Activated naive CD4-positive, alpha-beta T cell treated with anti-CD3 and anti-CD28 coated beads, Interleukin-2, amount 50 U/mL, for 16 hours (primary cell): ENCODE data around the gene C2CD5.
"Not testable (repeated sequence)": the region's sequence is repeated elsewhere in the genome, so short reads cannot be mapped to it uniquely, and the experiment has no call there.

ENCODE experiments used
- DNase-seq: peaks from one replicate; pipeline ENCODE4 v3.0.0-alpha.2; 2020

Gene C2CD5

DNA sequence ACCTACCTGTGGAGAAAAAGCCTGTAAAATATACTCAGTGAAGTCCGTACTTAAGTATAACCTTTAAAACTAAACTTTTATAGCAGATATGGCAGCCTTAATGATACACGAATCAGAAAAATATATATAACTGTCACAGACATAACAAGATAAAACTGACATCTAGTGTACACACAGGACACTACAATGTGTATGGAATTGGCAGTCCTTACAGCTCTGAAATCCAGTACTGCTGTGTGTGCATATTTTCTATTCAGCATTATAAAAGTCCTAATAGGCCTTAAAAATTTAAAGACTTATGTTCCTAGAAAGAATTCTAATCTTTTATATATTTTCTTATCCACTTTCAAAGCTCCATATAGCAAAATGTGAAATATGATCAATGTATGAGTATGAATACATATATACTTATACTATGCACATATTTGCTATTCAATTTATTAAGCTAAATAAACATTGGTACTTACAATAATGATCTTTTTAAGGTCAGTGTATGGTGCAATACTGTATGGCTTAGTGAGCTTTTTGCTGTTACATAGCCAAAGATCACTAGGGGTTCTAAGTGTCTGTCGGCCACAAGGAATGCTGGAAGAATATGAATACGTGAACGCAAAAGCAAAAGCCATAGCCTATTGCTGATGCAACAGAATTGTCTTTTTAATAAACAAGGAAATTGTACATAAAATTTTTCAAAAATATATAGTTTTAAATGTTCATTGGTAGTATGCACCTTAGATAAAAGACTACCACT lies 69.2 kb downstream of the C2CD5 start:
- no peak for DNase-seq

GRCh38 chr12:22473212-22473611 lies 71.1 kb downstream of the C2CD5 start:
- no peak for DNase-seq

DNA sequence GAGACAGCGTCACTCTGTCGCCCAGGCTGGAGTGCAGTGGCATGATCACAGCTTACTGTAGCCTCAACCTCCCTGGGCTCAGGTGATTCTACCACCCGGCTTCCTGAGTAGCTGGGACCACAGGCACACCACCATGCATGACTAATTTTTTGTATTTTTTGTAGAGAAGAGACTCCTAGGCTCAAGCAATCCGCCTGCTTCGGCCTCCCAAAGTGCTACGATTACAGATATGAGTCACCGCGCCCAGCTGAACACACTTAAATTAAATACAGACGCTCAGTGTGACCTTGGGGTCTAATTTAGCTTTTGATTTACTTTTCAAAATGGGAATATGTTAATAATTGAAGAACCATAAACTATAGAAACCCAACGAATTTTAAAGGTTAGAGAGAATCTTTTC lies 77.2 kb downstream of the C2CD5 start:
- no peak for DNase-seq

GRCh38 chr12:22463306-22463705 lies 81.0 kb downstream of the C2CD5 start:
- DNase-seq, result no peak

GRCh38 chr12:22461786-22462185 lies 82.6 kb downstream of the C2CD5 start:
- no peak for DNase-seq

DNA sequence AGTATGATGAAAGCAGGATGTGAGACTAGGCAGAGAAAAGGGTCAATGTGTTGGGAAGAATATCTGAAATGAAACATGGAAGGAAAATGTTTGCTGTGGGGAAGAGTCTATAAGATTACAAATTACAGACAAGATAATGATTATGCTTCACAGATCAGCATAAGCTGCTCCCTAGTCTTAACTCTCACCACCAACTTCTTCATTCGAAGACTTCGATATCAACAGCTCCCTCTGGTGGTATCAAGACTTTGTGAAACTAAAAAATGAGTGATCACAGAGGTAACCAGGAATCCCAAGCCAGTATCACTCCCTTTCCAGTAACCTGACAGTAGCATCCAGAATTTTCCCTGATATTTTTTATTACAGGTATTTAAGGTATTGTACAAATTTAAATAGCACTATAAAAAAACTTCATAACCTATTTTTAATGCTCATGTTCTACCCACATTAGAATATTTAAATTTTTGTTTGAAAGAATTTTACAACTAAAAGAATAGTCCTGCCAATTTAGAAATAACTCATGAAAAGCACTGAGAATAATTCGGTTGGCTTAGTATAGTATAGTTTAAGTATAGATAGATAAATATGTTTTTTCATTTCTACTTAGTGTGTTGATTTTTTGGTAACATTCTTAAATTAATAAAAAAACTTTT lies 84.4 kb downstream of the C2CD5 start:
- no peak for DNase-seq

DNA sequence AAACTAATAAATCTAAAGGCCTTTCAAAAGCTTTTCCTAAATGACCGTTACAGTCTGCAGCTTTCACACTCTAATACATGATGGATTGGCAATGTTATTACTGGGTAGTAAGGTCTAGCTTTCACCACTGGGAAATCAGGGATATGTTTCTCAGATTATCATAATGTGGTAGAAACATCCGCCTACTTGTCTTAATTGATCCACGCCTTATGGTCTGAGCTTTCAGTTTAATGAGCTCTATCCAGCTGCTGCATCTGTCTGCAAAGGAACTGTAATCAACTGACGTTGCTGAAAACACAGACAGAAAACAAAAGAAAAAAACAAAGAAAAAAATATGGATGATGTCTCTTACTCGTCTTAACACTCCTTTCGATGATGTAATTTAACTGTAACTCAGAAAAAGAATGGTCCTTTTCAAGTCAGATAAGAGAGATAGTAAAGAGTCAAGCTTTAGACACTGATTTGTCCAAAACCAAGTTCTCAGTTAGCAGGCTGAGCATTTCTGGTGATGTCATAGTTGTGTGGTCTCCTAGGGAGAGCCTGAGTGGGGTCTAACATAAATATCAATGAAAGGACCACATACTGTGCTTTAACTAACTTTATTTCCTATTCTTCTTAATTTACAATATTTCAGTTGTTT lies 85.9 kb downstream of the C2CD5 start:
- DNase-seq, result no peak

GRCh38 chr12:22457085-22457484 lies 87.3 kb downstream of the C2CD5 start:
- no peak for DNase-seq

DNA sequence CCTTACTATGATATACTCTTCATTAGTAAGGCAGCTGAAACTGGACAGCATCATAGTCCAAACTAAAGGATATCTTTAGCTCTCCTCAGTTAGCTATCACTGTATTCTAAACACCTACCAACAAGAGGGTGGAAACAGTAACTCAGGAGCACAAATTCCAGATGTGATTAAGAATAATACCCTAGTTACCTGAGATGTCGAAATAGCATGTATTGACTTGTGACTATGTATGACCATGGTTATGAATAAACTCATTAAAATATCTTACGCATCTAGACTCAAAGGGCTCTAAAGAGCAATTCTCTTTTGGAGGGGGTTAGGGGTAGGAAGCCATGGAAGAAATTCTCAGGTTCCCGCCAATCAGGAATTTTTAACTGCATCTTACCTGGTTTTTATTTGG lies 90.8 kb downstream of the C2CD5 start:
- no peak for DNase-seq

- no peak for DNase-seq
Observed at GRCh38 chr12:22447223-22447622, 97.1 kb downstream of the C2CD5 start.

GRCh38 chr12:22444317-22444665 lies 100.1 kb downstream of the C2CD5 start:
- DNase-seq, result not testable (repeated sequence)

DNA sequence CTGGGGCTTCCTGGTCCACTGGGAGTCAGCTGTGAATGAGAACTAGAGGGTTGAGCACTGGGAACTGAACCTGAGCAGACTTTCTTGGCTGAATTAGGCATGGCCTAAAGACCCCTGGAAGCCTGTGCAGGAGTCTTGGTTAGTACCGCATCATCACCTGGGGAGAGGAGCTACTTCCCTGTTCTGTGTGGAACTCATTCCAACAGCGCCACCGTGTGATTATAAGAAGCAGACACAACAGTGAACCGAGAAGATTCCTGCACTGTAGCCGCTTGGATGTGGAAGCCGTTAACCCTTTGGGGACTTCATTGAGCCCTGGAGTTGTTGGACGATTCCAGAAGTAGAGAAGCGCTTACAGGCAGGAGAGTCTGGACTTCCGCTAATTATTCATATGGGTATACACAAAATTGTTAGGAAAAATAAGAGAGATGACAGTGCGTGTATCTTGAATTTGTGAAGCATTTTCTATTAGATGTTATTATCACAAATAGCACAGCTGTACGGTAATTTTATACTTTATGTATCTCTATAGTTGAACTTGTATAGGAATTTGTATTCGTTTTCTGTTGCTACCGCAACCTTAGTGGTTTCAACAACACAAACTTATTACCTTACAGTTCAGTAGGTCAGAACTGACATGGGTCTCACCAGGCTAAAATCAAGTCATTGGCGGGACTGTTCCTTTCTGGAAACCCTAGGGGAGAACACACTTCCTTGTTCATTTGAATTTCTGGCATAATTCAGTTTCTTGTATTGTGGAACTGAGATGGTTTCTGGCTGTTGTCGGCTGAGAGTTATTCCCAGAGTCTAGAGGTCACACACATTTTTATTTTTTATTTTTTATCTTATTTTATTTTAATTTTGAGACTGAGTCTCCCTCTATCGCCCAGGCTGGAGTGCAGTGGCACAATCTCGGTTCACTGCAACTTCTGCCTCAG lies 100.7 kb downstream of the C2CD5 start:
- peak; percentile 49 for DNase-seq

DNA sequence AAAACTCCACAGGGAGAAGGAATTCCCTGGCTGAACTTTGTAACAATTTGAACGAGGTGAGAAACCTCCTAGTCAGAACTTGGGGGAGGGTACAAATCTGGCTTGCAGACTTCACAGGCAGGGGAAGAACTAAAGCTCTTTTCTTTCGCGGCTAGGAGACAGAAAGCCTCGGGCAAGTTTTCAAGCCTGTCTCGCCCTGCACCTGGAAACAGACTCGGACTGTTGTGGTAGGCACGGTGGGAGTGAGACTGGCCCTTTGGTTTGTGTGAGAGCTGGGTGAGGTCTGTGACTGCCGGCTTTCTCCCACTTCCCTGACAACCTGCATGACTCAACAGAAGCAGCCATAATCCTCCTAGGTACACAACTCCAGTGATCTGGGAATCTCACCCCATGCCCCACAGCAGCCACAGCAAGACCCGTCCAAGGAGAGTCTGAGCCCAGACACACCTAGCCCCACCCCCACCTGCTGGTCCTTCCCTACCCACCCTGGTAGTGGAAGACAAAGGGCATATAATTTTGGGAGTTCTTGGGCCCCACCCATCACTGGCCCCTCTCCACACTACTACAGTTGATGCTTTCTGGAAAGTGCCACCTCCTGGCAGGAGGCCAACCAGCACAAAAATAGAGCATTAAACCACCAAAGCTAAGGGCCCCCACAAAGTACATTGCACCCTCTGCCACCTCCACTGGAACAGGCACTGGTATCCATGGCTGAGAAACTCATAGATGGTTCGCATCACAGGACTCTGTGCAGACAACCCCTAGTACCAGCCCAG lies 107.1 kb downstream of the C2CD5 start:
- DNase-seq, result no peak

- DNase-seq, result no peak
Observed at GRCh38 chr12:22435583-22435982, 108.8 kb downstream of the C2CD5 start.

DNA sequence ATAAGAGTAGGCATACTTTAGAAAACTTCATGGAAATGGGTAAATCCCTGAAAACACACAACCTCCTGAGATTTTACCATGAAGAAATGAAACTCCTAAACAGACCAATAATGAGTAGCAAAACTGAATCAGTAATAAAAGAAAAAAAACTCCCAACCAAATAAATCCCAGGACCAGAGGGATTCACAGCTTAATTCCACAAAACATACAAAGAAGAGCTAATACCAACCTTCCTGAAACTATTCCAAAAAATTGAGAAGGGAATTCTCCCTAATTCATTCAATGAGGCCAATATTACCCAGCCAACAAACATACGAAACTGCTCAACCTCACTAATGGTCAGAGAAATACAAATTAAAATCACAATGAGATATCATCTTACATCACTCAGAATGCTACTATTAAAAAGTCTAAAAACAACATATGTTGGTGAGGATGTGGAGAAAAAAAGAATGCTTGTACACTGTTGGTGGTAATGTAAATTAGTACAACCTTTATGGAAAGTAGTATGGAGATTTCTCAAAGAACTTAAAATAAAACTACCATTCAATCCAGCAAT lies 112.6 kb downstream of the C2CD5 start:
- no peak for DNase-seq

DNA sequence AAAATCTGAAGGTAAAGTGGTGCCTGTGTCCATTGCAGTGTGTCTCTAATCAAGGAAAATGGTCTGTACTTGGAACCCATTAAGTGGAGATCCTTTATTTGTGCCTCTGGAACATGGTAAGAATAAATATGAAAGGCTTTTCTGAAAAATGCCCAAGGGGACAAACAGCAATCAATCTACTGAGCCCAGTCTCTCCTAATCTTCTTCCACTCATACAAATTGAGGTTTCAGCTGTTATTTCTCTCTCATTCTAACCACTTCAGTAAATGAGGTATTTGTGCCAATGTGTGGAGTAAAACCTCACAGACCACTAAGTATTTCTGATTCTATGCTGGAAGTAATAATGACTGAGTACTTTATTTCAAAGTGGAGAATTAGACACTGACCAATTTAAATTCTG lies 127.5 kb downstream of the C2CD5 start:
- DNase-seq, result no peak

- DNase-seq, result no peak
Observed at GRCh38 chr12:22415342-22416309, 128.7 kb downstream of the C2CD5 start.

DNA sequence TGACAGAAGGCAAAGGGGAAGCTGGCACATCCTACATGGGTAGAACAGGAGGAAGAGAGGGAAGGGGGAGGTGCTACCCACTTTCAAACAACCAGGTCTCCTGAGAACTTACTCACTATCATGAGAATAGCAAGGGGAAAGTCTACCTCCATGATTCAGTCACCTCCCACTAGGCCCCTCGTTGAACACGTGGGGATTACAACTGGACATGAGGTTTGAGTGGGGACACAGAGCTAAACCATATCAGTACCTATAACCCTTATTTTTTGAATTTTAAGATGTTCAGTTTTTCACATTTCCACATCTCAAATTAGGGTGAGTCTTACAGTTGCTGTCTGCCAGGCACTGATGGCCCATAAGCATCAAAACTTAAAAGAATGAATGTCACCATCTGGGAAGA lies 129.6 kb downstream of the C2CD5 start:
- no peak for DNase-seq

DNA sequence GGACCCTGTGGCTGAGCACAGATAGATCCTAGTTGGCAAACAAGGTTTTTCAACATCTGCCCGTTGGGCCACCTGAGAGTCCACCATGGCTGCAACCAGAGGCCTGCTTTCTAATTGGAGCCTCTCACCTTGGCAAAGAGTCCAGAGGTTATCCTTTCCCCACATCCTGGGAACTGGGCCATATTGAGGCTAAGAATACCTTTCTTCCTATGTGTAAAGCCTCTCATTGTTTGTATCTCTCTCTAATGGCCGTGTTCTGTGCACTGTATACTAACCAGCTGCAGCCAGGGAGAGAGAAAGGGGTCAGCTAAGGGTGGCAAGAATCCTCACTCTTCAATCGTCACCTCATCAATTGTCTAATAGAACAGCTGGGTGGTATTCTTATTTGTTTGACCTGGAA lies 130.8 kb downstream of the C2CD5 start:
- DNase-seq, result no peak

DNA sequence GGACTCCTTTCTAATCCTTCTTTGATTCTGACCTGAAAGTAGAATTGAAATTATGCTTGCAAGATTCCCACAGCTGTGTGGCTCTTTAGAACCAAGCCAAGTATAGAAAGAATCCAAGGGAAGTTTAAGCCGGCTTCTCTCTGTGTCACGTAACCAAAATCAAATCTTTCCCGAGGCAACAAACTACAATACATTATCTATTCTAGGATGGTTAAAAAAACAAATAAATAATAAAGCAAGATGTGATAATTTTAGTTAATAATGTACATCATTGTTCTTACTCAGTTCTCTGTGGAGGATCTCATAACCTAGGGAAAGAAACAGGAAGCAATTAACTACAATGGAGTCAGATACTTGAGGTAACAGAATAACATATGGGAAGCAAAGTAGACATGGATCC lies 131.8 kb downstream of the C2CD5 start:
- no peak for DNase-seq

- DNase-seq, result no peak
Observed at GRCh38 chr12:22410486-22410885, 133.9 kb downstream of the C2CD5 start.
